ENCODE results near the gene HOXA6.

HOXA6 gene

DNA sequence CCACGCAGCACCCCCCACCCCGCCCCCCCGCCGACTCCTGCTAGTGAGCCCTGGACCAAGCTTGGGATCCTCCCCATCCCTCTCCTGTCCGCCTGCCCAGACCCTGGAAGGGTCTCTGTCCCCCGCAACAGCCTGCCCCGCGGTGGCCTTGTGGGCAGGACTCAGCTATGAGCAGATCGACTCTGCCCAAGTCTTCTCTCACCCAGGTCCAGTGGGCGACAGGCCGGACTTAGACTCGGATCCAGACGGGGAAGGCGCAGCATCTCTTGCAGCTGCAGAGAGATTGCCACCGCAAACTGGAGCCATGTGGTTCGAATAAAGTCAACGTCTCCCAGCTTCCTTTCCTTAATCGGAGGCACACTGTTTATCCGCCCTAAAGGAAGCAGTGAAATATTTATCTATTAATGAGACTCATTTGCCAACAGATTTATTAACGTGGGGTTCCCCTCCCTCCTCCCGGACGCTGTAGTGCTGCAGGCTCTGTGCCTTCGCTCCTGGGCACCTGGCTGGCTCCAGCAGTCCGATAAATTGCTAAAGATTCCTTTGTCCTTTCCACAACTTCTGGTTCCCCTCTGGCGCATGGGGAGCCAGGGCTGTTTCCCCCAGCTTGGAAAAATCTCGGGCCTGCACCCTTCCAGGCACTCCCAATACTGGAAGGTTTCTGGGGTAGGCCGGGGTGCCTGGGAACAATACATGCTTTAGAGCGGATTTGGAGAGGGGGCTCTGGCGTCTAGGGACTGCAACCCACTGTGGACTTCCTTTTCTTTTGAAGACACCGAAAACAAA is 9.5 kb upstream of the HOXA6 start:
- TF ChIP-seq, protein P1, sequence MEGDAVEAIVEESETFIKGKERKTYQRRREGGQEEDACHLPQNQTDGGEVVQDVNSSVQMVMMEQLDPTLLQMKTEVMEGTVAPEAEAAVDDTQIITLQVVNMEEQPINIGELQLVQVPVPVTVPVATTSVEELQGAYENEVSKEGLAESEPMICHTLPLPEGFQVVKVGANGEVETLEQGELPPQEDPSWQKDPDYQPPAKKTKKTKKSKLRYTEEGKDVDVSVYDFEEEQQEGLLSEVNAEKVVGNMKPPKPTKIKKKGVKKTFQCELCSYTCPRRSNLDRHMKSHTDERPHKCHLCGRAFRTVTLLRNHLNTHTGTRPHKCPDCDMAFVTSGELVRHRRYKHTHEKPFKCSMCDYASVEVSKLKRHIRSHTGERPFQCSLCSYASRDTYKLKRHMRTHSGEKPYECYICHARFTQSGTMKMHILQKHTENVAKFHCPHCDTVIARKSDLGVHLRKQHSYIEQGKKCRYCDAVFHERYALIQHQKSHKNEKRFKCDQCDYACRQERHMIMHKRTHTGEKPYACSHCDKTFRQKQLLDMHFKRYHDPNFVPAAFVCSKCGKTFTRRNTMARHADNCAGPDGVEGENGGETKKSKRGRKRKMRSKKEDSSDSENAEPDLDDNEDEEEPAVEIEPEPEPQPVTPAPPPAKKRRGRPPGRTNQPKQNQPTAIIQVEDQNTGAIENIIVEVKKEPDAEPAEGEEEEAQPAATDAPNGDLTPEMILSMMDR (conservative IDR thresholded peaks at IDR 0.05; ENCODE audit: low read depth, low read length): no peak
- no peaks in the 10 kb centered on the region for H4K20me1 ChIP-seq (ENCODE audit: insufficient read depth)
- no peak overlapping the region for H2AFZ ChIP-seq (ENCODE audit: low read depth)
- H3K36me3 ChIP-seq (ENCODE audit: insufficient read depth): no peaks in the 10 kb centered on the region
- no peak overlapping the region for H3K27ac ChIP-seq
- no peak overlapping the region for H3K4me3 ChIP-seq (IDR thresholded peaks at IDR 0.05; ENCODE audit: insufficient read depth, low read depth, low read length)
- no peaks in the 10 kb centered on the region for H3K79me2 ChIP-seq (ENCODE audit: insufficient read depth, low read depth)
- H3K4me2 ChIP-seq: no peak overlapping the region
- H3K9ac ChIP-seq: no peak overlapping the region
- no peaks in the 10 kb centered on the region for H3K27me3 ChIP-seq (ENCODE audit: insufficient read depth, low read depth)
- no peaks in the 10 kb centered on the region for H3K4me1 ChIP-seq (ENCODE audit: low read depth, poor library complexity, severe bottlenecking)

DNA sequence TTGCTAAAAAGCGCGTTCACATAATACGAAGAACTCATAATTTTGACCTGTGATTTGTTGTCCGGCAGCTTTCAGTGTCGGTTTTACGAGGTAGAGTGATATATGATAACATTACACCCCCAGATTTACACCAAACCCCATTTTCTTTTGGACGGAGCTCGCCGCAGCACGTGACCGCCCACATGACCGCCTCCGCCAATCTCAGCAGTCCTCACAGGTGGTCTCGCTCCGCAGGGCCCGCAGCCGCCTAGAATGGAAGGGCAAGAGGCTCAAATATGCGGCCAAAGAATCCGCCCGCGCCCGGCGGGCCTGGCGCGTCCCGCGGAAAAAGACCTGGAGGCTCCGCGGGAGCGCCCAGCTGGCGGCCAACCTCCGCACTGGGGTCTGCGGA is 8.9 kb upstream of the HOXA6 start, which contains the start of gene HOXA7:
TSS of gene HOXA7 (minus strand) at position 168 of the 391 bp plus-strand sequence. CDS start at position 38, 130 bp downstream.
- H3K36me3 ChIP-seq (ENCODE audit: insufficient read depth): no peaks in the 10 kb centered on the region
- no peaks in the 10 kb centered on the region for H3K4me1 ChIP-seq (ENCODE audit: low read depth, poor library complexity, severe bottlenecking)
- no peak within 1 kb of the TSS for H3K9ac ChIP-seq
- H2AFZ ChIP-seq (ENCODE audit: low read depth): no peak within 1 kb of the TSS
- TF ChIP-seq, protein P1 (conservative IDR thresholded peaks at IDR 0.05; ENCODE audit: low read depth, low read length): no peak
- H3K4me3 ChIP-seq (IDR thresholded peaks at IDR 0.05; ENCODE audit: insufficient read depth, low read depth, low read length): no peak within 1 kb of the TSS
- no peaks in the 10 kb centered on the region for H3K27me3 ChIP-seq (ENCODE audit: insufficient read depth, low read depth)
- no peaks in the 10 kb centered on the region for H3K79me2 ChIP-seq (ENCODE audit: insufficient read depth, low read depth)
- H3K27ac ChIP-seq: no peak within 1 kb of the TSS
- no peaks in the 10 kb centered on the region for H4K20me1 ChIP-seq (ENCODE audit: insufficient read depth)
- no peak within 1 kb of the TSS for H3K4me2 ChIP-seq

DNA sequence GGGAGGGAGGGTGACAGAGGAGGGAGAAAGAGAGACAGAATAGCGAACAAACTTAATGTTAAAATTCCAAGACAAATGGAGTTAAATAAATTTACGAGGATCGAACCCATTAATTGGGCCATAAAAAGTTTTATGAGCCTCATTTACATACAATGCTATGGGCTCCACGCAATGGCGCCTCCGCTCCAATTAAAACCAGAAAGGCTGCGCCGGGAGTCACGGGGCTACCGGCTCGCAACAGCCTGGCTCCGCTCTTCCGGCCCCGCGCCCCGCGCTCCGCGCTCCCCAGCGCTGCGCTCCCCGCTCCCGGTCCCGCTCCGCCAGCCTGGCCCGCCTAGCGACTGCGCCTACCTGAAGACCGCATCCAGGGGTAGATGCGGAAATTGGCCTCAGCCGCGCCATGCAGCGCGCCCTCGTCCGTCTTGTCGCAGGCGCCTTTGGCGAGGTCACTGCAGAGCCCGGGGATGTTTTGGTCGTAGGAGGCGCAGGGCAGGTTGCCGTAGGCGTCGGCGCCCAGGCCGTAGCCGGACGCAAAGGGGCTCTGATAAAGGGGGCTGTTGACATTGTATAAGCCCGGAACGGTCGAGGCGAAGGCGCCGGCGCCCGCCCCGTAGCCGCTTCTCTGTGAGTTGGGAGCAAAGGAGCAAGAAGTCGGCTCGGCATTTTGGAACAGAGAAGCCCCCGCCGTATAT is 8.4 kb upstream of the HOXA6 start:
- Histone ChIP-seq H3K36me3 (ENCODE audit: insufficient read depth) (no peaks in the 10 kb centered on the region), H3K79me2 (ENCODE audit: insufficient read depth, low read depth) (no peaks in the 10 kb centered on the region), H3K27ac (no peak overlapping the region), H3K4me3 (IDR thresholded peaks at IDR 0.05; ENCODE audit: insufficient read depth, low read depth, low read length) (no peak overlapping the region), H3K9ac (no peak overlapping the region), H2AFZ (ENCODE audit: low read depth) (no peak overlapping the region), H4K20me1 (ENCODE audit: insufficient read depth) (no peaks in the 10 kb centered on the region), H3K27me3 (ENCODE audit: insufficient read depth, low read depth) (no peaks in the 10 kb centered on the region), H3K4me1 (ENCODE audit: low read depth, poor library complexity, severe bottlenecking) (no peaks in the 10 kb centered on the region), H3K4me2 (no peak overlapping the region)
- TF ChIP-seq, protein P1 (conservative IDR thresholded peaks at IDR 0.05; ENCODE audit: low read depth, low read length): no peak

DNA sequence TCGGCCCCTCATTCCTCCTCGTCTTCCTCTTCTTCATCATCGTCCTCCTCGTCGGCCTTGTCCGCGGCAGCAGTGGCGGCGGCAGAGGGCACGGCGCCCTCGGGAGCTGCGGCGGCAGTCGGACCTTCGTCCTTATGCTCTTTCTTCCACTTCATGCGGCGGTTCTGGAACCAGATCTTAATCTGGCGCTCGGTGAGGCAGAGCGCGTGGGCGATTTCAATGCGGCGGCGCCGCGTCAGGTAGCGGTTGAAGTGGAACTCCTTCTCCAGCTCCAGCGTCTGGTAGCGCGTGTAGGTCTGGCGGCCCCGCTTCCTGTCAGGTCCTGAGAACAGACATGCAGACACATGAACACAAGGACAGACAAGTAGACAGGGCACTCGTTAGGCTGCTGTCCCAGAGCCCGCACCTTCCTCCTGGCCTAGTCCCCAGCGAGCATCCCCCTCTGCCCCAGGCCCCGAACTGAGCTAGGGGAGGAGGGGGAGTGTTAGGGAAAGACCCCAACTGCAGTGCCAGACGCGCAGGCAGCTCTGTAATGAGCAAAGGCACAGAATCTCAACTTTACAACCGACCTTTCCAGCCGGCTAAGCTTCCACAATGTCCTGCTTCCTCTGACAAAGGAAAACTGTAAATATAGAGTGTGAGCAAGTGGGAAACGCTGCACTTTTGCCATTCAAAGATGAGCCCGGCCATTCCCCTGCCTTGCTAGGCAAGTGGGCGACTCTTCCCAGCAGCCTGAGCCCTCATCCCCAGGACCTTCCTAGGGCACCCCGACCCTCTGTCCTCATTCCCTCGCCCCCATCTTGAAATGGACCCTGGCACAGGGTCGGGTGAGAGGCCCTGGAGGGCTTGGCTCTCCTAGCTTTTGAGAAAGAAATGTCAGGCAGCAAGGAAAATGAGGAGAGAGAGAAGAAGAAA is 7.6 kb upstream of the HOXA6 start:
- no peaks in the 10 kb centered on the region for H3K36me3 ChIP-seq (ENCODE audit: insufficient read depth)
- no peaks in the 10 kb centered on the region for H3K79me2 ChIP-seq (ENCODE audit: insufficient read depth, low read depth)
- H3K4me2 ChIP-seq: no peak overlapping the region
- H3K9ac ChIP-seq: no peak overlapping the region
- no peaks in the 10 kb centered on the region for H3K27me3 ChIP-seq (ENCODE audit: insufficient read depth, low read depth)
- TF ChIP-seq, protein P1 (conservative IDR thresholded peaks at IDR 0.05; ENCODE audit: low read depth, low read length): no peak
- H3K27ac ChIP-seq: no peak overlapping the region
- H2AFZ ChIP-seq (ENCODE audit: low read depth): no peak overlapping the region
- H3K4me1 ChIP-seq (ENCODE audit: low read depth, poor library complexity, severe bottlenecking): no peaks in the 10 kb centered on the region
- H3K4me3 ChIP-seq (IDR thresholded peaks at IDR 0.05; ENCODE audit: insufficient read depth, low read depth, low read length): no peak overlapping the region
- H4K20me1 ChIP-seq (ENCODE audit: insufficient read depth): no peaks in the 10 kb centered on the region
